Measurements from ENCODE around the gene BICRA. TPM values are rescaled to one million over a fixed set of nuclear protein-coding genes. Genes with fewer than 3 reads are reported as not detected.

The BICRA gene
- total and polyA plus RNA-seq, 9 of the 15 experiments (the other 6 are each of a cell fraction or from before 2014, with no cell fraction given), result 0.01 to 8.8 (median 1.2) TPM

DNA sequence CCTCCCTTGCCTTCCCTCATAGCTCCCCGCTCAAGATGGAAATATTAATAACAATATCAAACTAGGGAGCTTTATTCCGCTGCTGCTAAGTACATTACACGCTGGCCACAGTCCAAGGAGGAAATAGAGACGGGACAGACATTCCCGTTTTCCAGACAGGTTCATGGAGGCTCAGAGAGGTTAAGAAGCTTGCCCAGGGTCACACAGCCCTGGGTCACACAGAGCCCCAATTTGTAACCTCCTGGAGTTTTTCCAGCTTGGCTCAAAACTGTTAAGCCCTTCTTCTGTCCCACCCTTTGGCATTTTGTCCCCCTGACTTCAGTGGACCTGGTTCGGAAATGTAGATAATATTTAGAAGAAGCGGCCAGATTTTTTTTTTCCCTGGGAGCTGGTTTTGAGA is 2.0 kb downstream of the BICRA start (continued):
- TF ChIP-seq SMARCA5 (IDR thresholded peaks at IDR 0.05), result peak; percentile 54; the same call in 1 of the 2 replicates
- TF ChIP-seq PHB2 (IDR thresholded peaks at IDR 0.05; ENCODE audit: low read depth), result no peak
- no peak for TF ChIP-seq SLC30A9 (CRISPR knock-in tag; IDR thresholded peaks at IDR 0.05)
- TF ChIP-seq U2AF2 (optimal IDR thresholded peaks at IDR 0.05; ENCODE audit: low read depth, low read length), result no peak
- TF ChIP-seq CHD4 (IDR thresholded peaks at IDR 0.05; ENCODE audit: insufficient read depth, insufficient replicate concordance, low read depth, low read length, poor library complexity, severe bottlenecking), result no peak
- no peak for TF ChIP-seq NBN (IDR thresholded peaks at IDR 0.05; ENCODE audit: low read depth)
- TF ChIP-seq ESRRA (IDR thresholded peaks at IDR 0.05; ENCODE audit: borderline replicate concordance, low read depth), result no peak
- 0 out of 2 replicates have a peak, but pooled peaks have one; percentile 51 for TF ChIP-seq ADNP (tag; IDR thresholded peaks at IDR 0.05)
- TF ChIP-seq, protein P1, sequence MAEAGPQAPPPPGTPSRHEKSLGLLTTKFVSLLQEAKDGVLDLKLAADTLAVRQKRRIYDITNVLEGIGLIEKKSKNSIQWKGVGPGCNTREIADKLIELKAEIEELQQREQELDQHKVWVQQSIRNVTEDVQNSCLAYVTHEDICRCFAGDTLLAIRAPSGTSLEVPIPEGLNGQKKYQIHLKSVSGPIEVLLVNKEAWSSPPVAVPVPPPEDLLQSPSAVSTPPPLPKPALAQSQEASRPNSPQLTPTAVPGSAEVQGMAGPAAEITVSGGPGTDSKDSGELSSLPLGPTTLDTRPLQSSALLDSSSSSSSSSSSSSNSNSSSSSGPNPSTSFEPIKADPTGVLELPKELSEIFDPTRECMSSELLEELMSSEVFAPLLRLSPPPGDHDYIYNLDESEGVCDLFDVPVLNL (CRISPR knock-in tag; IDR thresholded peaks at IDR 0.05; ENCODE audit: low read depth), result no peak

Measured in K562 (cell line).